ENCODE results near the gene PPFIA3. TPM values are rescaled to one million over a fixed set of nuclear protein-coding genes. Genes with fewer than 3 reads are reported as not detected.

Gene PPFIA3
- total RNA-seq, 2 experiments from 2014 or later, result 3.9 to 5.1 TPM

DNA sequence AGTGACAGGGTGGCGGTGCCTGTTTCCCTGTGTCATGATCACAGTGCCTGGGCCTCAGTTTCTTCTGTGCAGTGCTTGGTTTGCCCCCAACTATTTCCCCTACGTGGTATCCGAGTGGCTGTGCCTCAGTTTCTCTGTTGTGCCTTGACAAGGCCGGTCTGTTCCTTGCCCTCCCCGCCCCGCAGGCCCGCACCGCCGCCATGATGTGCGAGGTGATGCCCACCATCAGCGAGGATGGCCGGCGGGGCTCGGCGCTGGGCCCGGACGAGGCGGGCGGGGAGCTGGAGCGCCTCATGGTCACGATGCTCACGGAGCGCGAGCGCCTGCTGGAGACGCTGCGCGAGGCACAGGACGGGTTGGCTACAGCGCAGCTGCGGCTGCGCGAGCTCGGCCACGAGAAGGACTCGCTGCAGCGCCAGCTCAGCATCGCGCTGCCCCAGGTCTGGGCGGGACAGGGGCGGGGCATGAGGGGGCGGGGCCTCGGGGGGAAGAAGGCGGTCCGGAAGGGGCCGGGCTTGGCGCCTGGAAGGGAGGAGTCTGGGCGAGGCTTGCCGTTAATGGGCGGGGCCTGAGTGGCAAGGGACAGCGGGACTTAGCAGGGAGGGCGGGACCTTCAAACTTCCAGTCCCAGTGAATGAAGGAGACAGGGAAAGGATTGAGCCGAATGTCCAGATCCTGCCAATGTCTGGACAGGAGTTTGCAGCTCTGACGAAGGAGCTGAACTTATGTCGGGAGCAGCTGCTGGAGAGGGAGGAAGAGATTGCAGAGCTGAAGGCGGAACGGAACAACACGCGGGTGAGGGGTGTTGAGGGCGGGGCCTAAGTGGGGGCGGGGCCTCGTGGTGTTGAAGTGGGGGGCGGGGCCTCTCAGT is 8.6 kb downstream of the PPFIA3 start:
- TF ChIP-seq, protein P1, sequence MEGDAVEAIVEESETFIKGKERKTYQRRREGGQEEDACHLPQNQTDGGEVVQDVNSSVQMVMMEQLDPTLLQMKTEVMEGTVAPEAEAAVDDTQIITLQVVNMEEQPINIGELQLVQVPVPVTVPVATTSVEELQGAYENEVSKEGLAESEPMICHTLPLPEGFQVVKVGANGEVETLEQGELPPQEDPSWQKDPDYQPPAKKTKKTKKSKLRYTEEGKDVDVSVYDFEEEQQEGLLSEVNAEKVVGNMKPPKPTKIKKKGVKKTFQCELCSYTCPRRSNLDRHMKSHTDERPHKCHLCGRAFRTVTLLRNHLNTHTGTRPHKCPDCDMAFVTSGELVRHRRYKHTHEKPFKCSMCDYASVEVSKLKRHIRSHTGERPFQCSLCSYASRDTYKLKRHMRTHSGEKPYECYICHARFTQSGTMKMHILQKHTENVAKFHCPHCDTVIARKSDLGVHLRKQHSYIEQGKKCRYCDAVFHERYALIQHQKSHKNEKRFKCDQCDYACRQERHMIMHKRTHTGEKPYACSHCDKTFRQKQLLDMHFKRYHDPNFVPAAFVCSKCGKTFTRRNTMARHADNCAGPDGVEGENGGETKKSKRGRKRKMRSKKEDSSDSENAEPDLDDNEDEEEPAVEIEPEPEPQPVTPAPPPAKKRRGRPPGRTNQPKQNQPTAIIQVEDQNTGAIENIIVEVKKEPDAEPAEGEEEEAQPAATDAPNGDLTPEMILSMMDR (IDR thresholded peaks at IDR 0.05), result no peak
- DNase-seq (peak; percentile 95), ATAC-seq (peak; percentile 98)
- intact Hi-C loops (cut with micrococcal nuclease), result no loop called here
- CTCF ChIA-PET, result interaction anchor here (1.0 to 3.7 kb wide), 6 partner anchors 14 to 340 kb away, joined by 3 to 17 read pairs (median 9); partner anchors contain the start of gene LIN7B
- Mint-ChIP-seq H3K9me3 (no peaks in the 10 kb centered on the region), H3K36me3 (ENCODE audit: low read depth) (peaks cover 1% of the 10 kb centered on the region), H3K27me3 (no peaks in the 10 kb centered on the region), H3K27ac (peak overlapping the region; percentile 87), H3K4me3 (peak overlapping the region; percentile 82), H3K4me1 (ENCODE audit: low read depth) (peaks cover 8% of the 10 kb centered on the region)
- POLR2A ChIA-PET, result interaction anchor here (0.9 to 2.8 kb wide), 5 partner anchors 8 to 41 kb away, joined by 3 to 11 read pairs (median 4); partner anchors contain the start of genes LIN7B and PPFIA3

DNA sequence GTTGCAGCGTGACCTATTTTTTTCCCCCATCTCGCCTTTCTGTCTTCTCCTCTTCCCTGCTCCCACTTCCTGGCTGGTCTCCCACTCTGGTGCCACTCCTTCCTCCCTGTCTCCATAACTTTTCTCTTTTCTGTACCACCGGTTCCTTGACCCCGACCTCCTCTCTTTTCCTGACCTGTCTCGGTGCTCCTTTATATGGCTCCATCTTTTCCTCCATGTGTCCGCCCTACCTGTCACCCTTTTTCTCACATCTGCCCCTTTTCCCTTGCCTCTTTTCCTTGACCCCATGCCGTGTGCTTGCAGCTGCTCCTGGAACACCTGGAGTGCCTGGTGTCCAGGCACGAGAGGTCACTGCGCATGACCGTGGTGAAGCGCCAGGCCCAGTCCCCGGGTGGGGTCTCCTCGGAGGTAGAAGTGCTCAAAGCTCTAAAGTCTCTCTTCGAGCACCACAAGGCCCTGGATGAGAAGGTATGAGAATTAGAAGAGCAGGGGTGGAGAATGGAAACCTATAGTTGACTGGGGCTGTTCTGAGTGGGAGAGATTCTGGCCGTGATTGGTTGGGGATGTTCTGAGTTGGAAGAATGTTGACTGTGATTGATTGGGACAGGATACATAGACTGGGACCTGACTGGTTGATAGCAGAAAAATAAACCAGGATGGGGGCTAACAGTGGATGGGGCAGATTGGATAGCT is 9.3 kb downstream of the PPFIA3 start:
- Mint-ChIP-seq H3K27ac (peak overlapping the region; percentile 52), H3K4me3 (peak overlapping the region; percentile 82), H3K4me1 (ENCODE audit: low read depth) (peaks cover 13% of the 10 kb centered on the region), H3K36me3 (ENCODE audit: low read depth) (peaks cover 1% of the 10 kb centered on the region), H3K27me3 (no peaks in the 10 kb centered on the region), H3K9me3 (no peaks in the 10 kb centered on the region)
- intact Hi-C loops (cut with micrococcal nuclease), result no loop called here
- DNase-seq, result no peak
- ChIA-PET POLR2A (interaction anchor here (1.0 to 2.8 kb wide), 4 partner anchors 9 to 23 kb away, joined by 3 to 11 read pairs (median 6); partner anchors contain the start of genes LIN7B and PPFIA3), CTCF (interaction anchor here (0.6 to 3.7 kb wide), 7 partner anchors 15 to 341 kb away, joined by 3 to 17 read pairs (median 5); partner anchors contain the start of gene LIN7B)
- no peak for ATAC-seq
- TF ChIP-seq, protein P1 (IDR thresholded peaks at IDR 0.05), result no peak

DNA sequence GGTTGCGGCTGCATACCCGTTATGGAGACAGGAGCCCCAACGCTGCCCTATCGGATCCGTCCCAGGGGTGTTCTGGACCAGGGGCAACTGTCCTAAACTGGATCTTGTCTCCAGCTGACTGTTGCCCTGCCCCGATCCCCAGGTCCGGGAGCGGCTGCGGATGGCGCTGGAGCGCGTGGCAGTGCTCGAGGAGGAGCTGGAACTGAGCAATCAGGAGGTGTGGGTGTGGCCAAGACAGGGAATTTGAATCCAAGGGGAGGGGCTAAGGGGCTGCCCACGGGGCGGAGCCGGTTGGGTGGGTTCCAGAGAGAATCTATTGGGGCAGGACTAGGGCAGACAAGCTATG is 9.9 kb downstream of the PPFIA3 start:
- DNase-seq (no peak), ATAC-seq (no peak)
- ChIA-PET POLR2A (interaction anchor here (1.4 to 2.8 kb wide), 4 partner anchors 11 to 24 kb away, joined by 3 to 11 read pairs (median 8); partner anchors contain the start of gene LIN7B), CTCF (interaction anchor here (0.6 to 3.7 kb wide), 7 partner anchors 15 to 342 kb away, joined by 3 to 17 read pairs (median 5); partner anchors contain the start of gene LIN7B)
- no peak overlapping the region for H3K4me3 Mint-ChIP-seq
- no peak overlapping the region for H3K27ac Mint-ChIP-seq
- peaks cover under 1% of the 10 kb centered on the region for H3K27me3 Mint-ChIP-seq
- intact Hi-C loops (cut with micrococcal nuclease), result no loop called here
- H3K9me3 Mint-ChIP-seq, result no peaks in the 10 kb centered on the region
- H3K4me1 Mint-ChIP-seq (ENCODE audit: low read depth), result peaks cover 15% of the 10 kb centered on the region
- peaks cover 1% of the 10 kb centered on the region for H3K36me3 Mint-ChIP-seq (ENCODE audit: low read depth)
- TF ChIP-seq, protein P1 (IDR thresholded peaks at IDR 0.05), result no peak

DNA sequence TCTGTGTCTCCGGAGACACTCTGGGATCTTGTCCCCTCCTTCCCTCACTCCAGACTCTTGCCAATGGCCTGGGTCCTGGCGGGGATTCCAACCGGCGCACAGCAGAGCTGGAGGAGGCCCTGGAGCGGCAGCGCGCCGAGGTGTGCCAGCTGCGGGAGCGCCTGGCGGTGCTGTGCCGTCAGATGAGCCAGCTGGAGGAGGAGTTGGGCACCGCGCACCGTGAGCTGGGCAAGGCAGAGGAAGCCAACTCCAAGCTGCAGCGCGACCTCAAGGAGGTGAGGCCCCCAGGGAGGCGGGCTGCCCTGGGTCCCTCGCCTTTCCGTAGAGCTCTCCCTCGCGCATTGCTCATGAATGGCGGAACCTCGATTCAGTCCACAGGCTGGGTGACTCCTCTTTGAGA is 11.0 kb downstream of the PPFIA3 start:
- peaks cover 17% of the 10 kb centered on the region for H3K4me1 Mint-ChIP-seq (ENCODE audit: low read depth)
- no peaks in the 10 kb centered on the region for H3K9me3 Mint-ChIP-seq
- ChIA-PET CTCF (interaction anchor here (2.1 to 7.0 kb wide), 5 partner anchors 15 to 69 kb away, joined by 5 to 35 read pairs (median 16); partner anchors contain the start of gene LIN7B), POLR2A (interaction anchor here (1.5 kb wide), 1 partner anchor 10 kb away, joined by 6 read pairs; no protein-coding TSS in a partner anchor)
- H3K4me3 Mint-ChIP-seq, result no peak overlapping the region
- peaks cover 4% of the 10 kb centered on the region for H3K27me3 Mint-ChIP-seq
- H3K27ac Mint-ChIP-seq, result no peak overlapping the region
- TF ChIP-seq, protein P1 (IDR thresholded peaks at IDR 0.05), result no peak
- DNase-seq (no peak), ATAC-seq (no peak)
- peaks cover 1% of the 10 kb centered on the region for H3K36me3 Mint-ChIP-seq (ENCODE audit: low read depth)
- intact Hi-C loops (cut with micrococcal nuclease), result no loop called here
